Fibroblast of skin of left biceps (primary cell): Measurements from ENCODE around the gene ANO7.

Source experiments
- DNase-seq, 2 experiments: peaks; one replicate each; pipeline ENCODE4 v3.0.0-alpha.2; 2013; ENCODE audit warnings: low read depth in 2 of 2

Gene ANO7

DNA sequence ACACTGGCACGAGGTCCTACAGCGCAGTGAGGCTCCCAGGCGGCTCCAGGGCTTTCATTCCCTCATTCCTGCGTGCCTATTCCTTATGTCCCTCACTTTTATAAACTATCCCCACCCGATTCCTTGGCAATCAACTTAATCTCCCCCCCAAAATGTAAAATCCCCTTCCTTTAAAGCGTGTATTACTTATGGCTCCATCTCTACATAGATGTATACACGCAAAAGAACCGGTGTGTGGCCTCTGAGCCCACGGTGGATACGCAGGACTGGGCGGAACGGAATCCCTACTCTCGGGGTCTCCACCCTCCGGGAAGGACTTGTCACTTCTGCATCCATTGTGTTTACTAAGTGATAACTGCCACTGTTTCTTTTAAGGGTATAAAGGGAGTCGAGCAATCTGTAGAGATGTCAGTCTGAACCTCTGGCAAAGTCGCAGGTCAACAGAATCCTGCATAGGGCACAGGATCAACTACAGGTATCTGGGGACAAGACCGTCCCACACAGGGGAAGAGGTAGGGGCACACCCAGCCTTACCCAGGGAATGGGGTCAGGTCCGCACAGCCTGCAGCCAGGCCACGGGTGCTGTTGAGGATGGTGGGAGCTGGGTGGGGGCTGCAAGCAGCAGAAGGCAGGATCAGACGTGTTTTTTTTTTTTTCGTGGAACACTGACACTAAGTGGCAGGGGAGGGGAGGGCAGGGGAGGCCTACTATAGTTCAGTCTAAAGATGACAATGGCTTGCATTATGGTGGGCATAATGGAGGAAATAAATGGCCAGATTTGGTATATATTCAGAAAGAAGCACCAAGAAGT is 84.9 kb downstream of the ANO7 start:
- no peak for DNase-seq

DNA sequence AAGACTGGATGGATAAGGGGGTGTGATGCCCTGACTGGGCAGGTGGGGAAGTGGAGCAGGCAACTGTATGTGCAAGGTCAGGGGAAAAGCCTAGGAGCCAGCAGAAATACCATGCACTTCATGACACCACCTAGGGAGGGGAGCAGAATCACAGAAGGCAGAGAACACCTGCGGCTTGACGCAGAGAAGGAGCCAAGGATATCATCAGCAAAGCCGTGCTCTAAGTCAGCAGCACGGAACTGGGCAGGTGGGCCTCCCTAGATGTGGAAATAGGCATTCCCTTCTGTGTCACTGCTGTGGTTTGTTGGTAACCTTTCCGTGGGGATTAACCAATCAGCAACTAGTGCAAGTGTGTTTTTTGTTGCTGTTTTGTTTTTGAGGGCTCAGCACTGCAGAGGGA is 85.7 kb downstream of the ANO7 start:
- DNase-seq = no peak
